ENCODE results near the gene FGF2.

FGF2 gene

DNA sequence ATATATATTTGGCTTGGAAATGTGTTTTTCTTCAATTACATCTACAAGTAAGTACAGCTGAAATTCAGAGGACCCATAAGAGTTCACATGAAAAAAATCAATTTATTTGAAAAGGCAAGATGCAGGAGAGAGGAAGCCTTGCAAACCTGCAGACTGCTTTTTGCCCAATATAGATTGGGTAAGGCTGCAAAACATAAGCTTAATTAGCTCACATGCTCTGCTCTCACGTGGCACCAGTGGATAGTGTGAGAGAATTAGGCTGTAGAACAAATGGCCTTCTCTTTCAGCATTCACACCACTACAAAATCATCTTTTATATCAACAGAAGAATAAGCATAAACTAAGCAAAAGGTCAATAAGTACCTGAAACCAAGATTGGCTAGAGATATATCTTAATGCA lies 69.6 kb downstream of the FGF2 start:
- no peak for DNase-seq

DNA sequence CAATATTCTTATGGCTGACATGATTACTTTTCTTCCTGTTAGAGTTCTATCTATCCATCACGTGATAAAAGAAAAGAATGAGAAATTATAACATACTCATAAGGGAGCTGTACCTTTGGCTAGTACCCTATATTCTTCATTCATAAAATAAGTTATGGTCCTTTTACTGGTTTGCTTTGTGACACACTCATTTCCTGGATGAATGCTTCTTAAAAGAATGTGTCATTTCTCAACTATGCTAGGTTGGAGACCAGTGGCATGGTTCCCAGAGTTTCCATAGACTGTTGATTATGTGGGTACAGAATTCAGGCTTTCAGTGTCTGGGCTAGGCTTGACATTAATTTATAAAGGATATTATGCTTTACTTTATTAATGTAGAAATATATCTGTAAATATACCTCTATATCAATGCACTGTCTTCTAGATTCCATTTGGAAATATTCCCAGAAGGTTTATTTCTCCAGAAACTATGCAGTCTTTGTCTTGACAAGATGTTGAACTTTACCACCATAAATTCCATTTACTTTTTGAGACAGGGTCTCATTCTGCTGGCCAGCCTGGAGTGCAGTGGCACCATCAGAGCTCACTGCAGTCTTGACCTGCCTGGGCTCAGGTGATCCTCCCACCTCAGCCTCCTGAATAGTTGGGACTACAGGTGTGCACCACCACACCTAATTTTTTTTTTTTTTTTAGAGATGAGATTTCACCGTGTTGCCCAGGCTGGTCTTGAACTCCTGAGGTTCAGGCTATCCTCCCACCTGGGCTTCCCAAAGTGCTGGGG lies 71.9 kb downstream of the FGF2 start:
- no peak for DNase-seq

- no peak for DNase-seq
These were observed 73.1 kb downstream of the FGF2 start for GRCh38 chr4:122899682-122900081.

DNA sequence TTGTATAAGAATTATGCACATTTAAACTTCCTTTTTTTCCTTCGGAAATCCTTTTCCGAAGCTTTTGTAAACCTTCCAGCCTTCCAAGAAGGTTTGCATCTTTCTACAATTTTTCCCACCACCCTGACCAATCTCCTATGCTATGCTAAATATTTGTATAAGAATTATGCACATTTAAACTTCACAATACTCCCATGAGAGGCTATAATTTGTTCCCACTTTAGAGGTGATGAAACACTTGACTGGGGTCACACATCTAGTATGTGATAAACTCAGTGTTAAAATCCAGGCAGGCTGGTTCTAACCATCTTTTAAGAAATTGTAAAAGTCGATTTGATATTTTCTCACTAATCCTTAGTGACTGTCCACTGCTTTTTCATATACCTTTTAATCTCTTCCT lies 73.7 kb downstream of the FGF2 start:
- DNase-seq: no peak

GRCh38 chr4:122901247-122902010 lies 74.8 kb downstream of the FGF2 start:
- no peak for DNase-seq

DNA sequence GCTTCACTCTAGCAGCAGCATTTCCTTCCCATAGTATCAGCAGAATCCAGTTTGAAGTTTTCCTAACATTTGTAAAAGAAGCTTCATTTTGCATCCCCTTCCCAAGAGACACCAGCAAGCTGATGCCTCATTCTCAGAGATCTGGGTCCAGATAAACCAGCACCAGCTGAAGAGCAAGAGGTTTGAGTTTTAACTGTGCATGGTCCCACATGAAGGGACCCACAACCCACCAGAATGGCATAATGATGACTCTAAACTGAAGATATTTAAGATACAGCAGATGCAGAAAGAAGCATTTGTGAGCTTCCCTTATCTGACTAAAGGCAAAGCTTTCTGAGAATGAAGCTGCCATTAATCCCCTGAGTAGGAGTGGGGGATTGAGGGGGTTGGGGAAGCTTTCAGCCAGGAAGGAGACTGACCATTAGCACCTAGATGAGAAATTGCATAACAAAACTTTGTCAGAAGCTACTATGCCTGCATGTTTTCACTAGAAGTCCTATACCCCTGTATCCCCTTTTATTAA lies 77.2 kb downstream of the FGF2 start:
- DNase-seq: no peak

DNA sequence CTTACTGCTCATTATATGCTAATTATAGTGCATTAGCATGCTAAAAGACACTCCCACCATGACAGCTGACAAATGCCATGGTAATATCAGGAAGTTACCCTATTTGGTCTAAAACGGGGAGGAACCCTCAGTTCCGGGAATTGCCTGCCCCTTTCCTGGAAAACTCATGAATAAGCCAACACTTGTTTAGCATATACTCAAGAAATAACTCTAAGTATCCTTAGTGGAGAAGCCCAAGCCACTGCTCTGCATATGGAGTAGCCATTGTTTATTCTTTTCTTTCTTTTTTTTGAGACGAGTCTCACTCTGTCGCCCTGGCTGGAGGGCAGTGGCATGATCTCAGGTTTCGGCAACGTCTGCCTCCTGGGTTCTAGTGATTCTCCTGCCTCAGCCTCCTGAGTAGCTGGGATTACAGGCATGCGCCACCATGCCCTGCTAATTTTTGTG lies 80.3 kb downstream of the FGF2 start:
- no peak for DNase-seq

GRCh38 chr4:122908223-122908622 lies 81.6 kb downstream of the FGF2 start:
- no peak for DNase-seq

- DNase-seq: no peak
These were observed 83.1 kb downstream of the FGF2 start for GRCh38 chr4:122909683-122910082.

- DNase-seq: no peak
These were observed 85.0 kb downstream of the FGF2 start for GRCh38 chr4:122911588-122911987.

DNA sequence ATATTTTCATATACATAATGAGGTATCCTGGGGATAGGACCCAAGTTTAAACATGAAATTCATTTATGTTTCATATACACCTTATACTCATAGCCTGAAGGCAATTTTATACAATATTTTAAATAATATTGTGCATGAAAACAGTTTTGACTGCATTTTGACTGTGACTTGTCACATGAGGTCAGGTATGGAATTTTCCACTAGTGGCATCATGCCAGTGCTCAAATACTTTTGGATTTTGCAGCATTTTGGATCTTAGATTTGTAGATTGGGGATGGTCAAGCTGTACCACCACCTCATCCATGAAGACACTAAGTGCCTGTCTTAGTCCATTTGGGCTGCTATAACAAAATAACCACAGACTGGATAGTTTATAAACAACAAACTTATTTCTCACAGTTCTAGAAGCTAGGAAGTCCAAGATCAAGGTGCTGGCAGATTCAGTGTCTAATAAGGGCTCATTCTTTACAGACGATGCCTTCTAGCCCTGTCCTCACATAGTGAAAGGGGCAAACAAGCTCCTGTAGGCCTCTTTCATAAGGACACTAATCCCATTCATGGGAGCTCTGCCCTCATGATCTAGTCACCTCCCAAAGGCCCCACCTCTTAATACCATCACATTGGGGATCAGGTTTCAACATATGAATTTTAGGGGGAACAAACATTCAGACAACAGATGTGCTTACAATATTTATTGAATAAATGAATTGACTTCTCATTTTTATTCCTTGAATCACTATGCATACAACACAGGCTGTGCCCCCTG lies 86.4 kb downstream of the FGF2 start:
- no peak for DNase-seq

- peak; percentile 47 for DNase-seq
These were observed 87.8 kb downstream of the FGF2 start for GRCh38 chr4:122914292-122914904.

DNA sequence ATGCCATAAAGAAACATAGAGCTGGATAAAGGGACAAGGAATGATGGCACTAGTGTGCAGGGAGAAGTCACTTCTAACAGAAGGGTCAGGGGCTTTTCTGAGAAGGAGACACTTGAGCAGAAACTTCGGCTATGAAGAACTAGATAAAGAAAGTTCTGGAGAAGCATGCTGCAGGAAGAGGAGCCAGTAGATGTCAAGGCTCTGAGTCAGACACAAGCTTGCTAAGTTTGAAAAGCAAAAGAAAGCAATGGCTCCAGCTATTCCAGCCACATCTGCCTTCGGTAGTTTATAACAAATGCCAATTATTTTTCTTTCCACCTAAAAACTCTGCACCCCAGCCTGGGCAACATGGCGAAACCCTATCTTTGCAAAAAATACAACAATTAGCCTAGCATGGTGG lies 88.3 kb downstream of the FGF2 start:
- no peak for DNase-seq

GRCh38 chr4:122917731-122918130 lies 91.1 kb downstream of the FGF2 start:
- no peak for DNase-seq

DNA sequence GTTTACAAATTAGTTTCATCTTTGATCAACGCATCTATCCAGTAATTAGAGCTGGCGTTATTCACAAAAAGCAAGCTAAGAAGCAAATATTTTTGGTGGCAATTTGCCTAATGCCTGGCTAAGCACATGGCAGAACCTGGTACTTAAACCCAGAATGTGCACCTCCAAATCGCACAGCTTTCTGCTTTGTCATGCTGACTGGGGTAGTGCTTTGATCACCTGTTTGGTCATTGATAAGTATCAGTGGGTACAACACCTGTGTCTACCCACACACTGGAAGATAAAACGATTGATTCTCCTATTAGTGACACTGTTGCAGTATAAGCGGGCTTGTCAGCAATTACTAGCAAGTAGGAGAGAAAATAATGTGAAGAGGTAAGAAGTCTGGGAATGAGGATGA lies 93.8 kb downstream of the FGF2 start:
- no peak for DNase-seq

DNA sequence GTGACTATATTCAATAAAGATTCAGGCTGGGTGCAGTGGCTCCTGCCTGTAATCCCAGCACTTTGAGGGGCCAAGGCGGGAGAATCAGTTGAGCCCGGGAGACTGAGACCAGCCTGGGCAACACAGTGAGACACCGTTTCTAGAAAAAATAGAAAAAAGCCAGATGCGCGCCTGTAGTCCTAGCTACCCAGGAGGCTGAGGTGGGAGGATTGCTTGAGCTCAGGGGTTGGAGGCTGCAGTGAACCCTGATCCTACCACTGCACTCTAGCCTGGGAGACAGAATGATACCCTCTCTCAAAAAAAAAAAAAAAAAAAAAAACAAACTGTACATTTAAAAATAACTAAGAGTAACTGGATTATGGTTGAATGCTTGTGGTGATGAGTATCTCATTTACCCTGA lies 94.7 kb downstream of the FGF2 start:
- no peak for DNase-seq

GRCh38 chr4:122921971-122922876 lies 95.6 kb downstream of the FGF2 start, which contains the start of gene NUDT6:
Gene NUDT6 (minus strand): TSS chr4:122922597. CDS start chr4:122922572, 25 bp downstream.
- peak; percentile 20 for DNase-seq

GRCh38 chr4:122922877-122923511 lies 96.4 kb downstream of the FGF2 start:
- DNase-seq: peak; percentile 62

DNA sequence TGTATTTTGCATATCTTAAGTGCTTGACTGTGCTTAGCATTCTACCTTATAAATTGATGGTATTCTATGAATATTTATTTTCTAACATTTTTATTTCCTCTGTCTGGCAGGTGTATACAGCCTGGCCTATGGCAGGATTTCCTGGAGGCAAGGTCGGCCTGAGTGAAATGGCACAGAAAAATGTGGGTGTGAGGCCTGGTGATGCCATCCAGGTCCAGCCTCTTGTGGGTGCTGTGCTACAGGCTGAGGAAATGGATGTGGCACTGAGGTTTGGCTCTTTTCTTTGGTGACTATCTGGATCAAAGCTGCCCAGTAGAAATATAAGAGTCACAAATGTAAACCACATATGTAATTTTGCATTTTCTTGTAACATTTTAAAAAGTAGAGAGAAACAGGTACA lies 102.3 kb downstream of the FGF2 start:
- DNase-seq: no peak

- DNase-seq: no peak
These were observed 104.2 kb downstream of the FGF2 start for GRCh38 chr4:122930862-122931261.

GRCh38 chr4:122932763-122933162 lies 106.1 kb downstream of the FGF2 start:
- no peak for DNase-seq
